Activated CD4-positive, alpha-beta T cell treated with anti-CD3 and anti-CD28 coated beads, Interleukin-2, amount 50 U/mL, for 4 hours (primary cell): Measurements from ENCODE around the gene AMPD2.

Experiments used
- DNase-seq, 2 experiments: peaks; one replicate each; pipeline ENCODE4 v3.0.0-alpha.2; 2020

Gene AMPD2

DNA sequence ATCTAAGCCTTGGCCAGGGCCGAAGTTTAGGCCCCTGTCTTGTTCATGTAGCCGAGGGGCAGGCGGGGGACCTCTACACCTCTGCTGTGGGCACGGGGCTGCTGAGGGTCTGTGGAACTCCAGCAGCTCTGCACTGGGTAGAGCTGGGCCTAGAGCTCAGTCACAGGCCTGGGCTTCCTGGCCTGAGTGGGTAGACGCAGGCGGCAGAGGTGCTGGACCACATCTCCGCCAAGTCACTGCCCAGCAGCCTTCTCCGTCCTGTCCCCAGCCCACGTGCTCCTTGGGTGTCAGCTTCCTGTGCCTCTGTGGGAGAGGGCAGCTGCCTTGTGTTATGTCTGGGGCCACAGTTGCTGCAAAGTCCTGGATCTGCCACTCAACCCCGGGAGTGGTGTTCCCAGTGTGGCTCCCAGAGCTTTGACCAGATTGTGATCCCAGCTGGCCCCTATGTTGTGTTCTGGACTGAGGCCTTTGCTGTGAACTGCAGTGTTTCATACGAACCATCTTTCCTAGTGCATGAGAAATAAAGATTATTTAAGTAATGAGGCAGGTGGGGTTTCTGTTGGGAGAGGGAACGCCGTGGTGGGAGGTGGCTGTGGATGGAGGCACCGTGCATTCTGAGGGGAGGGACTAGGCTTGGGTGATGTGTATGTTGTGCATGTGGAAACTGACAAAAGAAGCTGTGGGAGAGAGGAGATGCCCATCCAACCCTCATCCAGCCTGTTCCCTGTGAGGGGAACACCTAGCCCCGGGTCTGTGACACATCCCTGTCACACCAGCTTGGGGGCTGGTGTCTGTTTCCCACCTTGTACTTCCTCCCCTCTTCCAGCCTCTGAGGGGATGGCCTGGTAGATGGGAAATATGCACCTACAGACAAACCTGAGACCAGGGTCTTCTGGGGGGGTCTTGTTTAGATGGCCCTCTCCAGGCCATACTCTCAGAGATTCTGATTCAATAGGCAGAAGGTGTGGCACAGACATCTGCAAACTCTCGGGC, 12.2 kb downstream of the AMPD2 start:
- no peak for DNase-seq

DNA sequence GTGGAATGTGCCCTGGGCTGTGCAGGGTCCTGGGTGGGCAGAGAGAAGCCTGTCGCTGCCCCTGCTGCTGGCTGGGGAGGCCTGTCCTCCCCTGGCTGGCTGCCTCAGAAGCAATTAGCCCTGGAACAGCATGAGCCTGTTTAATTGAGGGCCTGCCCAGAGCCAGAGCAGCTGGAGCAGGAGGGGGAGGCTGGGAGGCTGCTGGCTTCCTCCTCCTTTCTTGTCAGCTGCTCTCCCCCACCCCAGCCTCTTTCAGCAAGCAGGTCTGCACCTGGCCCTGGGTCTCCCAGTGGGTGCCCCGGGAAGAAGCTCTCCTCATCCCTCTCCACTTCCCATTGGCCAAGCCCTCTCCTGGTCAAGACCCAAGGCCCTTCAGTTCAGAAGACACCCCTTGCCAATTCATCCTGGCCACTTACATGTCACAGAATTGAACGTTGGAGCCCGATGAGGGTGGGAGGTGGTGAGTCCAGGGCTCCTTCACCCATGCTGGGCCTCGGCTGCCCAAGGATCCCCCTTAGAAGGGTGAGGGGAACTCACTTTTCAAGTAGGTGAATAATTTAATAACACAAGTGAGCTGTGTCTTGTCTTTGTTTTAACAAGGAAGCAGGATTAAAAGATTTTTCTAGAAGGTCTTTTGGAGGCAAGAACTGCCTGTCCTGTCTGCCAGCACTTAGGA, 13.2 kb downstream of the AMPD2 start:
- no peak for DNase-seq

DNA sequence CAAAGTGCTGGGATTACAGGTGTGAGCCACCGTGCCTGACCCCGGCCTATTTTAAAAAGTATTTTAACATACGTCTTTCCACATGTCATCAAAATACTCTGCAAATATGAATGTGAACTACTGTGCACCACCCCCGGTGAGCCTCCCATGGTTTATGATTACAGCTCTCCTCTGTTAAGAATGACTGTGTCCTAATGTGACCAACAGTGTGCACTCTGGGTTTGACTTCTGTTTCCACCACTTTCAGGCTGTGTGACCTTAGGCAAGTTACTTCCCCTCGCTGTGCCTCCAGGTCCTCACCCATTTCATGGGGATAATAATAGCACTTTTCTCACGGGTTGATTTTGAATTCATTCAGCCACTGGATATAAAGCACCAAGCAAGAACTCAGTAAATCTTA, 14.7 kb downstream of the AMPD2 start:
- DNase-seq: no peak

GRCh38 chr1:109634771-109635750, 15.4 kb downstream of the AMPD2 start:
- DNase-seq: no peak

GRCh38 chr1:109635862-109636200, 16.2 kb downstream of the AMPD2 start:
- no peak for DNase-seq

- DNase-seq: no peak
Measured at GRCh38 chr1:109636201-109636952, 16.7 kb downstream of the AMPD2 start.

- DNase-seq: no peak
Measured at GRCh38 chr1:109637446-109637845, 17.8 kb downstream of the AMPD2 start.

DNA sequence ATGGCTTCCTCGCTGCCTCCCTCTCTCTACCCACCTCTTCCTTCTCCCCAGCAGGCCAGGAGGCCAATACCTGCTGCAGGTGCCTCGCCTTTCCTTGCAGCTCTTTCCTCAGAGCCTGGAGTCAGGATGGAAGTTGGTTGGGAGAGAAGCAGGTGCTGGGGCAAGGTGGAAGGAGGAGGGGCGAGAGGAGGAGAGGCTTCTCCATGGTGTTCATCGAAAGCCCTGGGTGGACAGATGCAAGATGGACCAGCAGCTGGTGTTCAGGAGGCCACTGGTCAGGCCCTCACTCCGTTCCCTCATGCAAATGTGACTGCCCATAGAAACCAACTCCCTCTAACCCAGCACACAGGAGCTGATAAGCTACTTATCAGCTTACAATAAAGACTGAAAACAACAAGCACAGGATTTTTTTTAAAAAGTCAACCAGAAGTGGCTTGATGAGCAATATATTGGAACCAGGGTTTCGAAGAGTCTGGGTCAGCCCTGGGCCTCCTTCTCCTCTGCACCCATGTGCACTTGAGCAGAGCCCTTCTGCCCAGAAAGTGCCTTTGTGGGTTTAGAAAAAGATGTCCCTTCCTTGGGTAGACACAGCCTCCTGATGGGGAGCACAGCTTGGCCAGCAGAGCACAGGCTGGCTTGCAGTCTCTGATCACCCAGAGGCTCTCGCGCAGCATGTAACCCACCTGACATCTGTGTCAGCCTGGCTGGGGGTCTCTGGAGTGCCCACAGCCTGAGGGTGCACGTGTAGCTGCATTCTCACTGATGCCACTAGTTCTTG, 19.6 kb downstream of the AMPD2 start:
- no peak for DNase-seq

- no peak for DNase-seq
Measured at GRCh38 chr1:109639841-109640184, 20.2 kb downstream of the AMPD2 start.

DNA sequence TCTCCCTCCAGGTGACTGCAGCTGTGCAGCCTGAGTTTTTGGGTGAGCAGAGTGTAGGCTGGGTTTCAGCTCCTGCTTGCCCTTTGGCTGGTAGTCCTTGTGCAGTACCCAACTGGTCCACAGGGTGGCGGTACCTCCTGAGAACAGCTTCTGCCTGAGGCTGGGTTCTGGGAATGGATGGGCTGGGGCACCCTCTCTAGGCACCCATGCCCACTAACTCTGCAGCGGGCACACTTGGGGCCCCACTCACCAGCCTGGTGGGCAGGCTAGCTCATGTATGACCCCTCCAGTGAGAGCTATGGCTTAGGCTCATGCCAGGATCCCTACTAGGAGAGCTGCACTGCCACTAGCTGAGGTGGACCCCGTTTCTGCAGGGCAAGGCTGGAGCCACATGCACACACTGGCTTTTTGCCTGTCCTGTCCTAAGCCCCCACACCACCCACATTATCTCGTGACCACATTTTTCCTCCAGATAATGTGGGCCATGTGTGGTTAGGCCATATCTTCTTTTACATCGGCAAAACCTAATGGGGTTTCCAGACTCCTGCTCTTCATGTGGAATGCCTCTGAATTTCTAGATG, 20.7 kb downstream of the AMPD2 start:
- DNase-seq: peak; percentile 90 to 95

DNA sequence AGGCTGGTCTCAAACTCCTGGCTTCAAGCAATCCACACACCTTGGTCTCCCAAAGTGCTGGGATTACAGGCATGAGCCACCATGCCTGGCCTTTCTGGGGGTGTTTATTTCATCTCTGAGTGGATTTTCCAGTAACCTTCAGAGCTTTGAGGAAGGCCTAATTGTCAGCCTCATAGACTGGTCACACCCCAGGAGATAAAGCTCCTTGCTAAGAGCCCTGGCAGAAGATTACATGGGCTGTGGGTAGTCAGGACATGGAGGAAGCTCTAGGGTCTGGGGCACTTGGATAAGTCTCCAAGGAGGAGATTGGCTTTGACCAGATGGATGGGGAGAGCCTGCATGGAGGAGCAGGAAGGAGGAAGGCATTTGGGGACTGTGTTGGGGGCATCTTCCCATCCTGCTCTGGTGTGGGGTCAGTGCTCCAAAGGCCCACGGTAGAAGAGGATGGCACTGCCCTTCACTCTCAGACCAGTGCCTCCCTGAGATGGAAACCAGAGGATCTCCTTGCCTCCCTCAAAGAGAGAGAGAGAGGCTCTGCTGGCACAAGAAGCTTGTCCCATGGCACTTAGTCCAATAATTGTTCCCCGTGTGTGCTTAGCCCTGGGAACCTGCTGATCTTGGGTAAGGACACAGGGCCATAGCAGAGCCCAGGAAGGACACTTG, 21.6 kb downstream of the AMPD2 start:
- no peak for DNase-seq

DNA sequence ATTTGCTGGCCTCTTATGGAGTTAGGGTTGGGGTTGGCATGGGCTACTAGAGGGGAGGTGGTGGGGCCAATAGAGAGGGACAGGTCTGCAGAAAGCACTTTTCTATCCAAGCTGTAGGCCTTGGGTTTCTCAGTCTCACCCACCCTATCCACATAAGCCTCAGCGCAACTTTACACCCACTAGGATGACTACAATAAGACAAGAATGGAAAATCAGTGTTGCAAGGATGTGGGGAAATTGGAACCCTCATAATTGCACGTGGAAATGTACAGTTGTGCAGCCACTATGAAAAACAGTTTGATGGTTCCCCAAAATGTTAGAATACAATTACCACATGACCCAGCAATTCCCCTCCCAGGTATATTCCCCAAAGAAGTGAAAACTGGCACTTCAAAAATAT, 22.2 kb downstream of the AMPD2 start:
- DNase-seq: no peak

- no peak for DNase-seq
Measured at GRCh38 chr1:109642626-109643025, 23.0 kb downstream of the AMPD2 start.

DNA sequence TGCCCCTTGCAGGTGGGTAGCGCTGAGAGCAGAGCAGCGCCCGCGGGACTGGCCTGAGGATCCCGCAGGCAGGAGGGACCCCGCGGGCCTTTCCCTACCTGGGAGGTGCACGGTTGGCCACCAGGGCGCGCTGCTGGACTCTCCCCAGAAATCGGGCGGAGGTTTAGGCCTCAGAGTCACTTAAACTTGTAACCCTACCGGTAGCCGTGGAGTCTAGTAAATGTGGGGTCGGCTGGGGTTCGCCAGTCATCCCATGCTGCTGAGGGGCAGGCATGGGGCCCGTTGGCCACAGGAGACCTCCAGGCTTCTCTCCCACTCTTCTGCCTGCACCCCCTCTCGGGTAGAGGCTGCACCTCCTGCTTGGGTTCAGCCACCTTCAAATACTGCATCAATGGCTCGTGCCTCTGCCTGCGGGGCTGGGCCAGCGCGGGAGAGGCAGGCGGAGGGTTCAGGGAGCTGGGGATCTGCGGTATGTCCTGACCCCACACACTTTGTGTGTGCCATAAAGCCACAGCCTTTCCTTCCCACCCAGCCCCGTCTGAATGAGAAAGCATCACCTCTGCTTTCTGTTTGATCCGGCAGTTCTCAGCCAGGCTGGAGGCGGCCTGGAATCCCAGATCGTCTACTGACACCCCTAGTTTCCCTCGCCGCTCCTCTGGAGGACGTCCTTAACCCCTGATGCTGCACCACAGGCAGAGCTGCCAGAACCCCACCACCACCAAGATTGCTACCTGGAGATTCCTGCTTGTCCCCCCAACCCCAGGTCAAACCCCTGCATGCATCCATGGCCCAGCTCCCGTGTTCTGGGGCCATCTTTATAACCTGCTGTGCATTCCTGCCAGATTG, 24.0 kb downstream of the AMPD2 start:
- peak; percentile 82 to 88 for DNase-seq

DNA sequence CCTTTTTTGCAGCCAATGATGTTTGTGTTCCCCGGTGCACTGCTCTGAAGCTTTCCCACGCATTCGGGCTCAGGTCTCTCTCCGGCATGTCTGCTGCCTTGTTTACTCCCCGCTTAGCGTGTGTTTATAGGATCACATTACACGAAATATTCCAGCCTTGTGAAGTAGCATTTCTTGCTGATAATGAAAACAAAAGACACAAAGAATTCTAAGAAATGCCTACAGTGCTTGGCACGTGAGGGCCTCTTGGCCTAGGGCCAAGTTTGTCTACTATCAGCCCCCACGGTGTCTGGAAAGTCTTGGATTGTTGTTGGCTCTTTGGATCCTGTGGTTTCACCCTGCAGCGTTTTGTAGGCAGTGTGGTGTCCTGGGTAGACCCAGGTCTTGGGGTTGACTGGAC, 25.0 kb downstream of the AMPD2 start:
- no peak for DNase-seq

DNA sequence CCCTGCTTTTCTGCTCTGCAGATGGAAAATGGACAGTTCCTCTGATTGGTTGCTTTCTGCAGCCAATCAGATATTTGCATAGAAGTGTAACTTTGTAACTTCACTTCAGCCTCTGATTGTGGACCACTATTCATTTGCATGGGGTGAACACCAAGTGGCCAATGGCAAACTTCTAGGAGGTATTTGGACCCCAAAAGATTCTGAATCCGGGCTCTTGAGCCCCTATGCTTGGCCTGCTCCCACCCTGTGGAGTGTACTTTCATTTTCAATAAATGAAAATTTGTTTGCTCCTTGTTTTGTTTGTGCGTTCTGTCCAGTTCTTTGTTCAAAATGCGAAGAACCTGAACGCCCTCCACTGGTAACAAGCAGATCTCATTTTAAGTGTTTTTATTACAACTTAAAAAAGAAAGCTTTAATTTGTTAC, 29.9 kb downstream of the AMPD2 start:
- DNase-seq: no peak

GRCh38 chr1:109650609-109651008, 31.0 kb downstream of the AMPD2 start:
- DNase-seq: no peak

- DNase-seq: no peak
Measured at GRCh38 chr1:109652402-109652801, 32.8 kb downstream of the AMPD2 start.

DNA sequence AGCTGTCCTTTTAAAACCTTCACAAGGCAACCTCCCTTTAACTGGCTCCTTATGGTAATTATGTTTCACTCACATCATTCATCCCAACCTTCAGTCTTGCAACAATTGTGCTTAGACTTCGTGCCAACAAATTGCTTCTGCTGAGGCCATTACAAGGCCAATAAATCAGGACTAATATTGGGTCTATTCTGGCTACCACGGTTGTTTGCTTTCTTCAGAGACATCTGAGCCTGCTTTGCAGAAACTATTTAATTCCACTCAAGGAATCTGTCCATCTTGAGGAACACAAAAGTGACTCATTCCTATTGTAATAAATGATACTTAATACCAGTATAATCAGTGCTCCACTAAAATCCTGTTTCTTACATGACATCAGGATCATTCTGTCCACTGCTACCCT, 33.7 kb downstream of the AMPD2 start:
- DNase-seq: no peak

- no peak for DNase-seq
Measured at GRCh38 chr1:109654519-109654918, 34.9 kb downstream of the AMPD2 start.
